ENCODE data around the gene LCAT. TPM values are rescaled to one million over a fixed set of nuclear protein-coding genes. Genes with fewer than 3 reads are reported as not detected.
"Not testable (repeated sequence)": the region's sequence is repeated elsewhere in the genome, so short reads cannot be mapped to it uniquely, and the experiment has no call there.

LCAT gene
- total and polyA plus RNA-seq, 4 donors: 10.6 to 178 (median 45.9) TPM

DNA sequence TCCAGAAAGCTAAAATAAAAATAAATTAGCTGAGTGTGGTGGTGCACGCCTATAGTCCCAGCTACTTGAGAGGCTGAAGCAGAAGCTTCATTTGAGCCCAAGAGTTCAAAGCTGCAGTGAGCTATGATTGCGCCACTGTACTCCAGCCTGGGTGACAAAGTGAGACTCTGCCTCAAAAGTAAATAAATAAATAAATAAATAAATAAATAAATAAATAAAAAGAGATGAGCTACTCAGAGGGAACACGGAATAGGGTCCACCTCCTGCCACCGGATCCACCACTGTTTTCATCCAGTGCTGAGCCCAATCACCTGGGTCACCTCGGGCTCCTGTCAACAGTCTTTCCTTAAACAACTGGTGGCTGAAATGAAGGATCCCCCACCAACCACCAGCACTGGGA is 43.0 kb upstream of the LCAT start:
- no peaks in the 10 kb centered on the region for H3K4me1 ChIP-seq (ENCODE audit: control insufficient read depth in 1 of 2, insufficient read depth in 2 of 2, low read length in 2 of 2)
- no peaks in the 10 kb centered on the region for H3K36me3 ChIP-seq (ENCODE audit: control insufficient read depth in 1 of 2, insufficient read depth in 2 of 2, low read length in 1 of 2)
- H3K9me3 ChIP-seq (ENCODE audit: control insufficient read depth, low read length): no peaks in the 10 kb centered on the region
- no peak overlapping the region for H3K27ac ChIP-seq (ENCODE audit: low read depth in 1 of 2, low read length in 2 of 2)
- H3K27me3 ChIP-seq (ENCODE audit: control insufficient read depth in 1 of 2, insufficient read depth in 2 of 2, low read length in 1 of 2): no peaks in the 10 kb centered on the region
- no peak for ATAC-seq (ENCODE audit: low FRiP score)
- 87 to 90% methylated on average over 5 of the region's 5 CpGs for WGBS, 2 donors
- intact Hi-C loops (cut with DNase I): no loop called here
- no peak overlapping the region for H3K4me3 ChIP-seq (ENCODE audit: low read length in 2 of 2)
- DNase-seq: no peak

DNA sequence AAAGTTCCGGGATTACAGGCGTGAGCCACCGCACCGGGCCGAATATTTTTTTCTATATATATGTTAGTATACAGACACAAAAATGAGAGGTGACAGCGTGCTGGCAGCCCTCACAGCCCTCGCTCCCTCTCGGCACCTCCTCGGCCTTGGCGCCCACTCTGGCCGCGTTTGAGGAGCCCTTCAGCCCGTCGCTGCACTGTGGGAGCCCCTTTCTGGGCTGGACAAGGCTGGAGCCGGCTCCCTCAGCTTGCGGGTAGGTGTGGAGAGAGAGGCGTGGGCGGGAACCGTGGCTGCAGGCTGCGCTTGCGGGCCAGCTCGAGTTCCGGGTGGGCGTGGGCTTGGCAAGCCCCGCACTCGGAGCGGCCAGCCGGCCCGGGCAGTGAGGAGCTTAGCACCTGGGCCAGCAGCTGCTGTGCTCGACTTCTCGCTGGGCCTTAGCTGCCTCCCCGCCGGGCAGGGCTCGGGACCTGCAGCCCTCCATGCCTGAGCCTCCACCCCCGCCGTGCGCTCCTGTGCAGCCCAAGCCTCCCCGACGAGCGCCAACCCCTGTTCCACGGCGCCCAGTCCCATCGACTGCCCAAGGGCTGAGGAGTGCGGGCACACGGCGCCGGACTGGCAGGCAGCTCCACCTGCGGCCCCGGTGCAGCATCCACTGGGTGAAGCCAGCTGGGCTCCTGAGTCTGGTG is 38.2 kb upstream of the LCAT start:
- H3K4me3 ChIP-seq (ENCODE audit: low read length in 2 of 2): no peak overlapping the region
- no peak for ATAC-seq (ENCODE audit: low FRiP score)
- H3K36me3 ChIP-seq (ENCODE audit: control insufficient read depth in 1 of 2, insufficient read depth in 2 of 2, low read length in 1 of 2): no peaks in the 10 kb centered on the region
- no peak overlapping the region for H3K27ac ChIP-seq (ENCODE audit: low read depth in 1 of 2, low read length in 2 of 2)
- no peaks in the 10 kb centered on the region for H3K9me3 ChIP-seq (ENCODE audit: control insufficient read depth, low read length)
- intact Hi-C loops (cut with DNase I): no loop called here
- H3K27me3 ChIP-seq (ENCODE audit: control insufficient read depth in 1 of 2, insufficient read depth in 2 of 2, low read length in 1 of 2): no peaks in the 10 kb centered on the region
- 94 to 95% methylated on average over 49 of the region's 49 CpGs for WGBS, 2 donors
- H3K4me1 ChIP-seq (ENCODE audit: control insufficient read depth in 1 of 2, insufficient read depth in 2 of 2, low read length in 2 of 2): no peaks in the 10 kb centered on the region
- DNase-seq: no peak

DNA sequence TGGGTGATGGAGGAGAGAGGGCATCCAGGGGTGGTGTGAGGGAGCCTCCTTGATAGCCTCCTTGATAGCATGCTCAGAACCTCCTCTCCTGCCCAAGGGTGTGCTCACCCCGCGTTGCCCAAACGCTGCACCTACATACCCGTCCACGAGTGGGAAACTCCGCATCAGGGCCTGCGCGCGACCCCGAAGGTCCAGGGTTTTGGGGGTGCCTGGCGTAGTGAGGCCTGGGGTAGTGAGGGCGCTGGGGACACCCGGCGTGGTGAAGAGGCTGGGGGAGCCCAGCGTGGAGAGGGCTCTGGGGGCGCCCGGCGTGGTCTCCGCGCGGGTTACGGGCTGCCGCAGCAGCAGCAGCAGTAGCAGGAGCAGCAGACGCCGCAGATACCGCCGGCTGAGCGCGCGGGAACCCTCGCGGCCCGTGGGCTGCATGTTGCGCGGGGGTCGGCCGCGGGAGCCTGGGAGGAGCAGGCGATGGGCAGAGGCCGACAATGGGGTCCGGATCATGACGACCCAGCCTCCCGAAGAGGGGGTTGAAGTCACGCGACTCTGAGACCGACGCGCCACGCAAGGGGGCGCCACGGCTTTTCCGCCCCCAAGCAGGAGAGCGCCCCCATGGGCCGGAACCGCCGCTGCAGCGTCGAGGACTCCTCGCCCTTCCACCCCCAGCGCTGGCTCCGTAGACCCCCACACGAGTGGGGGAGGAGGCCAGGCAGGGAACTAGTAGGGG is 36.2 kb upstream of the LCAT start, which contains the start of gene DPEP3:
TSS of gene DPEP3 (minus strand) at position 545 of the 724 bp plus-strand sequence. CDS start at position 426, 119 bp downstream.
- Histone ChIP-seq H3K4me3 (ENCODE audit: low read length in 2 of 2) (no peak within 1 kb of the TSS), H3K27me3 (ENCODE audit: control insufficient read depth in 1 of 2, insufficient read depth in 2 of 2, low read length in 1 of 2) (no peaks in the 10 kb centered on the region), H3K4me1 (ENCODE audit: control insufficient read depth in 1 of 2, insufficient read depth in 2 of 2, low read length in 2 of 2) (no peaks in the 10 kb centered on the region), H3K27ac (ENCODE audit: low read depth in 1 of 2, low read length in 2 of 2) (no peak within 1 kb of the TSS), H3K9me3 (ENCODE audit: control insufficient read depth, low read length) (no peaks in the 10 kb centered on the region), H3K36me3 (ENCODE audit: control insufficient read depth in 1 of 2, insufficient read depth in 2 of 2, low read length in 1 of 2) (no peaks in the 10 kb centered on the region)
- intact Hi-C loops (cut with DNase I): no loop called here
- ATAC-seq (ENCODE audit: low FRiP score) (no peak), DNase-seq (no peak)
- 54% methylated on average over 54 to 62 of the region's 62 CpGs for WGBS, 2 donors

DNA sequence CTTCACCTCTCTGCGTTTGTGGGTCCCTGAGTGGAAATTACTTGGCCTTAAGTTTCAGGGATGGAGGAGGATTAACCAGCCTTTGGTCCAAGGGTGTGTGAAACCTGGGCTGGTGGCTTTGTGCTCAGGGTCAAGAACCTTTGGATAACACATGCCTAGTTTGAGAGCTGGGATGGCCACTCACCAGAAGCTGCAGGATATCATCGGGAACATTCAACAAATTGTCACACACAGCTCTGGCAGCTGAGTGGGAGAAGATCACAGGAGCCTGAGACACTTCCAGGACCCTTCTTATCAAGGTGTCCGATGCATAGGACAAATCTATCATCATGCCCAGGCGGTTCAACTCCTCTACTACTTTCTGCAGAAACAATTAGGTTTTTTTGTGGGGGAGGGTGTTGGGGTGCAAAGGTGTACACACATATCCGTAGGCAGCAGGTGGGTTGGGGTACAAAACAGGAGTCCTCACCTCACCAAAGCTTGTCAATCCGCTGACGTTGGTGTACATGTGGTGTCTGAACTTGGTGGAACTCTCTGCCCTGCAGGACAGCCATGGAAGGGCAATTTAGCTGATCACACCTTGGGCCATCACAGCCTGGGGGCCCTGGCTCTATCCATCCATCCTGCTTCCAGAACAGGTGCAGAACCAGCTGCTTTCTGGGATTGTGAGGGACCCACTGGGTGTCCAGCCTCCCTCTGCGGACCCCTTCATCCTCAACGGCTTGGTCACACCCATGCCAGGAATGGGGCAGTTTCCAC is 33.7 kb upstream of the LCAT start:
- ATAC-seq (ENCODE audit: low FRiP score) (no peak), DNase-seq (no peak)
- H3K27ac ChIP-seq (ENCODE audit: low read depth in 1 of 2, low read length in 2 of 2): no peak overlapping the region
- no peaks in the 10 kb centered on the region for H3K36me3 ChIP-seq (ENCODE audit: control insufficient read depth in 1 of 2, insufficient read depth in 2 of 2, low read length in 1 of 2)
- H3K9me3 ChIP-seq (ENCODE audit: control insufficient read depth, low read length): no peaks in the 10 kb centered on the region
- H3K4me1 ChIP-seq (ENCODE audit: control insufficient read depth in 1 of 2, insufficient read depth in 2 of 2, low read length in 2 of 2): no peaks in the 10 kb centered on the region
- intact Hi-C loops (cut with DNase I): no loop called here
- WGBS, 2 donors: 86% methylated on average over 9 of the region's 9 CpGs
- H3K27me3 ChIP-seq (ENCODE audit: control insufficient read depth in 1 of 2, insufficient read depth in 2 of 2, low read length in 1 of 2): no peaks in the 10 kb centered on the region
- no peak overlapping the region for H3K4me3 ChIP-seq (ENCODE audit: low read length in 2 of 2)

DNA sequence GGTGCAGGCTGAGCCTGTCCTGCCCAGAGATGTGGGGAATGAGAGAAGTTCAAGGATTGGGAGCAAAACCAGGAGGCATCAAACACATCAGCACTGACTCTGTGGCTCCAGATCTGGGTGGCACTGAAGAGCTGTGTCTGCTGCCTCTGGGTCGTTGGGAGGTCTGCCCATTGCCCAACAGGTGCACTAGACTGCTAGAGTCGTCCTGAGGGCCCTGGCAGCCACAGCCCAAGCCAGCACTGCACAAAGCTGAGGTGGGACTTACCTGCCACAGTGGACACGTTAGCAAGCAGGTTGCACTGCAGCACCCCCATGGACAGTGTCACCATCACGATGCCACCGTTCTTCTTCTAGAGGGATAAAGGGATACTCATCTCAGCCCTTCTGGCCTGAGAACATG is 33.1 kb upstream of the LCAT start:
- intact Hi-C loops (cut with DNase I): no loop called here
- ATAC-seq (ENCODE audit: low FRiP score): no peak

DNA sequence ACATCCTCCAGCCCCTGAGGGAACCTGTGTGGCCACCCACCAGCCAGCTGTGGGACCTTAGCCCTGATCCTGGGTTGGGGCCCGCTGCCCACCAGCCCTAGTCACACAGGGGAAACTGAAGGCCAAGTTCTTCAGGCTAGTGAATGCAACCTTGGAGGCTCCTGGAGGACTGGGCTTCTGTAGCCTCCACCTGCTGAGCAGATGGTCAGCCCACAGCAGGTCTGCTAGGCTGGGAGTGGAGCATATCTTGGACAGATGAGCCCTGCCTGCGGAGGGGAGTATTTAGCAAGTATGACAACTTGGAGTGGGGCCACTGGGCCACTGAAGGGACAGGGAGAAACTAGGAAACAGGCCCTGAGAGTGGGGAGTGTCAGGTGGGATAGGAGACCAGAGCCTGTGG is 32.3 kb upstream of the LCAT start:
- WGBS, 2 donors: 92 to 96% methylated on average over 2 of the region's 2 CpGs
- Histone ChIP-seq H3K27me3 (ENCODE audit: control insufficient read depth in 1 of 2, insufficient read depth in 2 of 2, low read length in 1 of 2) (no peaks in the 10 kb centered on the region), H3K36me3 (ENCODE audit: control insufficient read depth in 1 of 2, insufficient read depth in 2 of 2, low read length in 1 of 2) (no peaks in the 10 kb centered on the region), H3K4me1 (ENCODE audit: control insufficient read depth in 1 of 2, insufficient read depth in 2 of 2, low read length in 2 of 2) (no peaks in the 10 kb centered on the region), H3K27ac (ENCODE audit: low read depth in 1 of 2, low read length in 2 of 2) (no peak overlapping the region), H3K9me3 (ENCODE audit: control insufficient read depth, low read length) (no peaks in the 10 kb centered on the region), H3K4me3 (ENCODE audit: low read length in 2 of 2) (no peak overlapping the region)
- intact Hi-C loops (cut with DNase I): no loop called here
- DNase-seq (no peak), ATAC-seq (ENCODE audit: low FRiP score) (no peak)

More for the DNA sequence above, 33.1 kb upstream of the LCAT start:
- Histone ChIP-seq H3K9me3 (ENCODE audit: control insufficient read depth, low read length) (no peaks in the 10 kb centered on the region), H3K27me3 (ENCODE audit: control insufficient read depth in 1 of 2, insufficient read depth in 2 of 2, low read length in 1 of 2) (no peaks in the 10 kb centered on the region), H3K36me3 (ENCODE audit: control insufficient read depth in 1 of 2, insufficient read depth in 2 of 2, low read length in 1 of 2) (no peaks in the 10 kb centered on the region), H3K4me1 (ENCODE audit: control insufficient read depth in 1 of 2, insufficient read depth in 2 of 2, low read length in 2 of 2) (no peaks in the 10 kb centered on the region), H3K27ac (ENCODE audit: low read depth in 1 of 2, low read length in 2 of 2) (no peak overlapping the region), H3K4me3 (ENCODE audit: low read length in 2 of 2) (no peak overlapping the region)
- WGBS, 2 donors: 70 to 73% methylated on average over 5 of the region's 5 CpGs
- DNase-seq: no peak

DNA sequence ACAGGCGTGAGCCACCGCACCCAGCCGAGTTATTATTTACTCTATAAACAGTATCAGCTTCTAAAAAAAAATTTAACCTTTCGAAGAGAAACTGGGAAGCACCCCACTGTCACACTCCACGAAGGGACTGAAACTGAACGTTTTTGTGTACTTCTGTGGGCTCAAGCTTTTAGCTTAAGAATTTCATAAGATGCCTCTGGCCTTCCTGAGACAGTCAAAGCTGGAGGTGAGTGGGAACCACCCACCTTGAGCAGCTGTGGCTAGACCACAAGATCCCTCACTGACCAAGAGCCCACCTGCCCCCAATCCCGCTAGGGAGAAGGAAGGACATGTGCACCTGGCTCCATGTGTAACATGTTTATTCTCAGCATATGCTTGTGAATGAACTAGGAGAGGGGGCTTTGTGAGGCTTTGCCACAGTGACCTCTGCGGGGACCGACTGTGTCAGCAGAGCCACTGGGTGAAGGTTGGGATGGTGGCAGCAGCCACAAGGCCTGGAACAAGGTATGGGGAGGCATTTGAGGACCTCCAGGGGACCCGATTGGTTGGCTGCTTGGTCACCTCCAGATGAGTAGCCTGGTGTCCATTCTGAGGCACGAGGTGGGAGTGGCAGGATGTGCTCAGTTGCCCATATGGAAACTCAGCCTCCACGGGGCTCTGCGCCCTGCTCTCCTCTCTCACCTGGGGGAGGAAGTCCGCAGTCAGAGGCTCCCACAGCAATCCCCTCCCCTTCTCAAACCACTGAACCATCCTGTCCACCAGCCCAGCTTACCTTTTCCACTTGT is 31.6 kb upstream of the LCAT start:
- no peak for ATAC-seq (ENCODE audit: low FRiP score)
- 76 to 82% methylated on average over 14 of the region's 14 CpGs for WGBS, 2 donors

DNA sequence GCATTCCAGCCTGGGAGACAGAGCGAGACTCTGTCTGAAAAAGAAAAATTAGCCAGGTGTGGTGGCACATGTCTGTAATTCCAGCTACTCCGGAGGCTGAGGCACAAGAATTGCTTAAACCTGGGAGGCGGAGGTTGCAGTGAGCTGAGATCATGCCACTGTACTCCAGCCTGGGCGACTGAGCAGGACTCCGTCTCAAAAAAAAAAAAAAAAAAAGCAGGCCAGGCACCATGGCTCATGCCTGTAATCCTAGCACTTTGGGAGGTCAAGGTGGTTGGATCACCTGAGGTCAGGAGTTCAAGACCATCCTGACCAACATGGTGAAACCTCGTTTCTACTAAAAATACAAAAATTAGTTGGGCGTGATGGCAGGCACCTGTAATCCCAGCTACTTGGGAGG is 28.4 kb upstream of the LCAT start:
- DNase-seq; H3K4me3 ChIP-seq (ENCODE audit: low read length in 2 of 2); H3K27ac ChIP-seq (ENCODE audit: low read depth in 1 of 2, low read length in 2 of 2); H3K9me3 ChIP-seq (ENCODE audit: control insufficient read depth, low read length); H3K36me3 ChIP-seq (ENCODE audit: control insufficient read depth in 1 of 2, insufficient read depth in 2 of 2, low read length in 1 of 2); ATAC-seq (ENCODE audit: low FRiP score); H3K4me1 ChIP-seq (ENCODE audit: control insufficient read depth in 1 of 2, insufficient read depth in 2 of 2, low read length in 2 of 2); H3K27me3 ChIP-seq (ENCODE audit: control insufficient read depth in 1 of 2, insufficient read depth in 2 of 2, low read length in 1 of 2); intact Hi-C loops (cut with DNase I): not testable (repeated sequence)
- WGBS, 2 donors: 89 to 91% methylated on average over 7 of the region's 7 CpGs

More for the DNA sequence above, 31.6 kb upstream of the LCAT start:
- Histone ChIP-seq H3K27me3 (ENCODE audit: control insufficient read depth in 1 of 2, insufficient read depth in 2 of 2, low read length in 1 of 2) (no peaks in the 10 kb centered on the region), H3K4me1 (ENCODE audit: control insufficient read depth in 1 of 2, insufficient read depth in 2 of 2, low read length in 2 of 2) (no peaks in the 10 kb centered on the region), H3K9me3 (ENCODE audit: control insufficient read depth, low read length) (no peaks in the 10 kb centered on the region), H3K27ac (ENCODE audit: low read depth in 1 of 2, low read length in 2 of 2) (no peak overlapping the region), H3K4me3 (ENCODE audit: low read length in 2 of 2) (no peak overlapping the region), H3K36me3 (ENCODE audit: control insufficient read depth in 1 of 2, insufficient read depth in 2 of 2, low read length in 1 of 2) (no peaks in the 10 kb centered on the region)
- no peak for DNase-seq
- intact Hi-C loops (cut with DNase I): no loop called here

All from aorta (tissue), 5 donors.